ENCODE data around the gene NTRK1.

DNA sequence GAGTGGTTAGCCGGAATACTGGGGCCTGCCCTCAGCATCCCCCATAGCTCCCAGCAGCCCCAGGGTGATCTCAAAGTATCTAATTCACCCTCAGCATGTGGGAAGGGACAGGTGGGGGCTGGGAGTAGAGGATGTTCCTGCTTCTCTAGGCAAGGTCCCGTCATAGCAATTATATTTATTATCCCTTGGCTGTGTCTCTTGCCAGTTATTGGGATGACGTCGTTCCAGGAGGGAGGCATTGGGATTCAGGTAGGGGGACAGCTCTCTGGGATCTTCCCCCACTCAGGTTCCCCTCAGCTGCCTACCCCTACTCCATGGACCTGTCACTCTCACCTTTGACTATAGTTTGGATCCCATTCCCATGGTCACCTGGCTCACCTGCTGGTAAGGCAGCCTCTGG is 21.0 kb downstream of the NTRK1 start:
- TF ChIP-seq CTCF (IDR thresholded peaks at IDR 0.05) (no peak), POLR2A (IDR thresholded peaks at IDR 0.05) (no peak)

Measured in thyroid gland (tissue), 4 donors.